Adrenal gland (tissue), 12 donors: ENCODE measurements around the gene PHF21A. TPM values are rescaled to one million over a fixed set of nuclear protein-coding genes. Genes with fewer than 3 reads are reported as not detected.

Experiments used
- DNase-seq, 7 donors: peaks; one replicate each; pipeline ENCODE4 v3.0.0-alpha.2; 2019 to 2020
- H3K27ac ChIP-seq, 5 donors: fragments of 200-600 bp; sonication (generic) in 4 of 5; 1 replicate in 3 of 5; 2 replicates in 2 of 5; pipeline versions ENCODE4 v1.5.1 to v1.8.0; 2016 to 2020; ENCODE audit warnings: mild to moderate bottlenecking in 1 of 5
- H3K27me3 ChIP-seq: fragments of 200-600 bp; 2 replicates; pipeline ENCODE4 v1.8.0; 2021
- H3K36me3 ChIP-seq, 2 donors: fragments of 200-600 bp; replicated peaks in 1 of 2; 1 replicate in 1 of 2; 2 replicates in 1 of 2; pipeline versions ENCODE4 v1.5.1 to v1.8.0; 2018 to 2022
- H3K4me1 ChIP-seq, 2 donors: fragments of 200-600 bp; replicated peaks in 1 of 2; 1 replicate in 1 of 2; 2 replicates in 1 of 2; pipeline versions ENCODE4 v1.5.1 to v1.8.0; 2018 to 2021
- H3K4me3 ChIP-seq, 4 donors: fragments of 200-600 bp; sonication (generic) in 3 of 4; one replicate each; pipeline ENCODE4 v1.5.1; 2016 to 2018
- H3K9me3 ChIP-seq, 3 donors: fragments of 200-600 bp; sonication (generic) in 1 of 3; replicated peaks in 1 of 3; 1 replicate in 2 of 3; 2 replicates in 1 of 3; pipeline versions ENCODE4 v1.5.1 to v1.8.0; 2016 to 2021
- POLR2A ChIP-seq, 2 donors: fragments of 450-650 bp; IDR thresholded peaks; one replicate each; pipeline ENCODE4 v1.6.1; 2017; ENCODE audit warnings: antibody characterized with exemption in 2 of 2, mild to moderate bottlenecking in 2 of 2, moderate library complexity in 1 of 2
- WGBS, 4 donors: extraction: QIAGEN DNeasy Blood & Tissue Kit in 2 of 4; methylation state at CpG; one replicate each; pipeline versions ENCODE4 v1.1.5 to v1.1.7; 2013 to 2017; 5-methylcytosine and 5-hydroxymethylcytosine counted together
- intact Hi-C, 2 donors: fragments of 100-400 bp; cut with DNase I; formaldehyde crosslinking; loops; one replicate each; pipeline versions ENCODE4 v1.14.1 to v1.15.0; 2022 to 2023
- polyA plus RNA-seq, 3 donors: library from polyadenylated mRNA; stranded (reverse); fragments of 200-250 nt in 2 of 3; fragments of 350-450 nt in 1 of 3; fragmentation: Illumina TruSeq in 1 of 3; extraction: RNeasy Lipid Tissue Mini Kit (QIAGEN cat#74804) in 1 of 3; gene quantifications; one replicate each; pipeline ENCODE4 v1.2.3, GENCODE V29; 2013 to 2014
- total RNA-seq, 9 donors: library from RNA; depleted of rRNA in 4 of 9; stranded (reverse); fragments of >200 nt in 4 of 9; fragments of 120-200 nt in 1 of 9; fragmentation: NEBNext Ultra II Directional in 1 of 9; extraction: Animal tissue kit (Norgen Biotek cat#: 25700) in 1 of 9; gene quantifications; one replicate each; pipeline versions ENCODE4 v1.1.0 to v1.2.4, GENCODE V29; 2013 to 2023
- TF ChIP-seq, protein P1 (sequence below), 6 experiments: fragments of 450-650 bp in 4 of 6; fragments of 200-600 bp in 2 of 6; sonication (generic) in 1 of 6; IDR thresholded peaks; 1 replicate in 5 of 6; 2 replicates in 1 of 6; pipeline versions ENCODE4 v1.5.1 to v1.8.0; 2016 to 2021; ENCODE audit warnings: antibody characterized with exemption in 6 of 6, mild to moderate bottlenecking in 2 of 6, moderate library complexity in 1 of 6
- donor health status: healthy with polysubstance abuse.
- donor health status: Bipolar disorder and iron deficiency.
- donor health status: DM: yes; HTN: yes; CAD: no.
- donor health status: DM: no; HTN: no; CAD: no.
- donor health status: DM: no; HTN: no; CAD: no.
- donor health status: DM: yes; HTN: yes; CAD: no.

Gene PHF21A
- total and polyA plus RNA-seq, 12 donors: 28.4 to 85.1 (median 40.0) TPM

DNA sequence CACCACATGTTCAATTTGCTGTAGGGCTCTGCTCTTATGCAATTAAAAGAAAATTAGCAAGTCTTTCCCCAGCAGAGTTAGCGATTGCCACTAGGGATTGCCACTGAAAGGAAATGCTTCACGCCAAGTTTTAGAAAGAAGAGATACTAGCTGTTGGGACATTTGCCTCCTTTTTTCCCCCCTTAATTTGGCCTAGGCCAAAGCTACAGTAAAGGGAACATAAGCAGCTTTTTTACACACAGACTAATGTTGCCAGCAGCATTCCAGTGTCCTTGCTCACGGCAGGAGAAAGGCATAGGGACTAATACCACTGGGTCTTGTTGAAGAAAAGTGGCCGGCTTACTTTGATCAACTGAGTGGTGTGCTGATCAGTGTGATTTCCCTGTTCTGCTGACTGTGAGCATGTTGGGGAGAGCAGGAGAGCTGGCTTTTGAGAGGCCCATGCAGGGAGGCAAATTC, 71.2 kb downstream of the PHF21A start:
- Histone ChIP-seq H3K27me3 (no peaks in the 10 kb centered on the region), H3K4me3 (no peak overlapping the region), H3K36me3 (no peaks in the 10 kb centered on the region), H3K4me1 (peaks cover 26 to 47% of the 10 kb centered on the region in 2 donors), H3K27ac (peak overlapping the region in 3 of 5 donors; percentile 16 to 32 (median 18)), H3K9me3 (no peaks in the 10 kb centered on the region)
- TF ChIP-seq, protein P1, sequence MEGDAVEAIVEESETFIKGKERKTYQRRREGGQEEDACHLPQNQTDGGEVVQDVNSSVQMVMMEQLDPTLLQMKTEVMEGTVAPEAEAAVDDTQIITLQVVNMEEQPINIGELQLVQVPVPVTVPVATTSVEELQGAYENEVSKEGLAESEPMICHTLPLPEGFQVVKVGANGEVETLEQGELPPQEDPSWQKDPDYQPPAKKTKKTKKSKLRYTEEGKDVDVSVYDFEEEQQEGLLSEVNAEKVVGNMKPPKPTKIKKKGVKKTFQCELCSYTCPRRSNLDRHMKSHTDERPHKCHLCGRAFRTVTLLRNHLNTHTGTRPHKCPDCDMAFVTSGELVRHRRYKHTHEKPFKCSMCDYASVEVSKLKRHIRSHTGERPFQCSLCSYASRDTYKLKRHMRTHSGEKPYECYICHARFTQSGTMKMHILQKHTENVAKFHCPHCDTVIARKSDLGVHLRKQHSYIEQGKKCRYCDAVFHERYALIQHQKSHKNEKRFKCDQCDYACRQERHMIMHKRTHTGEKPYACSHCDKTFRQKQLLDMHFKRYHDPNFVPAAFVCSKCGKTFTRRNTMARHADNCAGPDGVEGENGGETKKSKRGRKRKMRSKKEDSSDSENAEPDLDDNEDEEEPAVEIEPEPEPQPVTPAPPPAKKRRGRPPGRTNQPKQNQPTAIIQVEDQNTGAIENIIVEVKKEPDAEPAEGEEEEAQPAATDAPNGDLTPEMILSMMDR (IDR thresholded peaks at IDR 0.05): no peak
- TF ChIP-seq POLR2A (IDR thresholded peaks at IDR 0.05): no peak
- intact Hi-C loops: no loop called here
- WGBS, 4 donors: 30 to 40% (median 37%) methylated on average over 4 of the region's 4 CpGs
- peak in 6 of 7 donors; percentile 49 to 65 (median 62) for DNase-seq

DNA sequence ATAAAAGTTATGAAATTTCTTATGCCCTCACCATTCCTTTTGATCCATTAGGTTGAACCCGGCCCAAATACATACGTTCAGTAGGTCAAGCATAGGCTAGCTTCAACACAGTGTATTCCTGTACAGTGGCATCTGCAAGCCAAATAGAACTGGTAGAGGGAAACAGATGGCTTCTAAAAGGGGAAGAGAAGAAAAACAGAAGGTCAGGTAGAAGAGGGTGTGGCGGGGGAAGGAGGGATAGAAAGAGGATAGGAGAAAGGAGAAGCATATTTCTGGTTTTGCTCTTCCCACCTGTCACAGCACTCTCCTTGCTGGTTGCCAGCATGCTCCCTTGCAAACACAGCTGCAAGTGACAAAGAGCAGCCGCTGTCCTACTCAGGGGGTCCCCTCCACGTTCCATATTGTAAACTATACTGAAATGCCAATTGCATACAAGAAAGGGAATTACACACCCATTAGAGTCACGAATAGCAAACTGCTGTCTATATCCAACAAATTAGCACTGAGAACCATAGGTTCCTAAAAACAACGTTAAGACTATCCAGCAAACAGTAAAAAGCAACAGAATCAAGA, 71.8 kb downstream of the PHF21A start:
- 78 to 88% (median 83%) methylated on average over 7 of the region's 7 CpGs for WGBS, 4 donors
- no peak for DNase-seq
- H3K27ac ChIP-seq: peak overlapping the region in 2 of 5 donors; percentile 16 to 32

DNA sequence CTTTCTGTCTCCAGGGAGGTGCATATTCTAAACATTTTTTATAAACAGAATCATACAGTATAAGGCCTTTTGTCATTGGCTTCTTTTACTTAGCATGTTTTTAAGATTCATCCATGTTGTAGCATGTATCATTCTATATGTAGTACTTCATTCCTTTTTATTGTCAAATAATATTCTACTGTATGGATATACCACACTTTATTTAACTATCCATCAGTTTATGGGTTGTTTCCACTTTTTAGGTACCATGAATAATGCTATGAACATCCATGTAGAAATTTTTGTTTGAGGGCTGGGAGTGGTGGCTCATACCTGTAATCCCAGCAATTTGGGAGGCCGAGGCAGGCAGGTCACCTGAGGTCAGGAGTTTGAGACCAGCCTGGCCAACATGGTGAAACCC, 73.1 kb downstream of the PHF21A start:
- WGBS, 4 donors: 100% methylated on average over 1 of the region's 1 CpG
- intact Hi-C loops: no loop called here
- peaks cover 26 to 47% of the 10 kb centered on the region in 2 donors for H3K4me1 ChIP-seq
- no peak for DNase-seq
- H3K27ac ChIP-seq: no peak overlapping the region
- no peaks in the 10 kb centered on the region for H3K36me3 ChIP-seq
- H3K4me3 ChIP-seq: no peak overlapping the region
- no peaks in the 10 kb centered on the region for H3K9me3 ChIP-seq
- H3K27me3 ChIP-seq: no peaks in the 10 kb centered on the region
- TF ChIP-seq, protein P1 (IDR thresholded peaks at IDR 0.05): no peak
- TF ChIP-seq POLR2A (IDR thresholded peaks at IDR 0.05): no peak

More for the DNA sequence above, 71.8 kb downstream of the PHF21A start:
- TF ChIP-seq, protein P1 (IDR thresholded peaks at IDR 0.05): no peak
- no peaks in the 10 kb centered on the region for H3K9me3 ChIP-seq
- no peaks in the 10 kb centered on the region for H3K27me3 ChIP-seq
- no peaks in the 10 kb centered on the region for H3K36me3 ChIP-seq
- peaks cover 26 to 47% of the 10 kb centered on the region in 2 donors for H3K4me1 ChIP-seq
- H3K4me3 ChIP-seq: no peak overlapping the region
- intact Hi-C loops: no loop called here

DNA sequence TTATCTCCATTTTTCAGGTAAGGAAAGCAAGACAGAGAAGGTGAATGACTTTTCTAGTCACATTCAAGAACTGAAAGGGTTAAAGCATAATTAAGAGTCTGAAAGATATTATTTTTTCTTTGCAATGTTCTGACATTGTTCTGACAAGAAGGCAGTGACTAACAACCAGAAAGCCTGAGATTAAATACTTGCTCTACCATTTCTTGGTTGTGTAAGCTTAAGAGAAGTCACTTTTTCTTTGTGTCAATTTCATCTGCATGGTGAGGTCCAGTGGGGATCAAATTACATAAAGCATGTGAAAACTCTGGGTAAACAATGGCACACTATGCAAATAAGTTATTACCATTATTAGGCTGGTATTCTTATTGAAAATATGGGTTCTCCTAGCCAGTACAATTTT, 73.7 kb downstream of the PHF21A start:
- H3K4me3 ChIP-seq: no peak overlapping the region
- no peak for DNase-seq
- no peaks in the 10 kb centered on the region for H3K27me3 ChIP-seq
- no peaks in the 10 kb centered on the region for H3K9me3 ChIP-seq
- no peak overlapping the region for H3K27ac ChIP-seq
- intact Hi-C loops: no loop called here
- H3K4me1 ChIP-seq: peaks cover 26 to 47% of the 10 kb centered on the region in 2 donors
- TF ChIP-seq POLR2A (IDR thresholded peaks at IDR 0.05): no peak
- TF ChIP-seq, protein P1 (IDR thresholded peaks at IDR 0.05): no peak
- no peaks in the 10 kb centered on the region for H3K36me3 ChIP-seq
